NCI-H1930 (cell line): Measurements from ENCODE around the gene PALD1.
"Not testable (repeated sequence)": the region's sequence is repeated elsewhere in the genome, so short reads cannot be mapped to it uniquely, and the experiment has no call there.

Experiments used
- DNase-seq, 2 experiments: peaks; one replicate each; lab custom pipeline; 2025; lab: John Stamatoyannopoulos, UW

PALD1 gene

GRCh38 chr10:70614364-70614763 is 135.8 kb downstream of the PALD1 start:
- not testable (repeated sequence) for DNase-seq

GRCh38 chr10:70615211-70615610 is 136.6 kb downstream of the PALD1 start:
- DNase-seq: no peak

GRCh38 chr10:70615784-70616522 is 137.4 kb downstream of the PALD1 start:
- DNase-seq: no peak

DNA sequence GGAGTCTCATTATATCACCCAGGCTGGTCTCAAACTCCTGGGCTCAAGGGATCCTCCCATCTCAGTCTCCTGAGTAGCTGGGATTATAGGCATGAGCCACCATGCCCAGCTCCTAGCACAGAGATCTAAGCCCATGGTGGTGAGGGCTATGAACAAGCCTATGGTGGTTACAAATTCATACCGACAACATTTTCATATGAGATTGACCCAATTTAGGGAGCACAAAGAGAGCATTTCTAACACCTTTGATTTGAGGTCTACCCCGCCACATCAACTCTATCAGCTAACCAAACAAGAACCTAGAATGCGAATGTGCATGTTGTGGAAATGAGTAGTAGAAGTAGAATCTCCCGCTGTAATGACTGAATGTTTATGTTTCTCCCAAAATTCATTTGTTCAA is 138.2 kb downstream of the PALD1 start:
- DNase-seq: no peak
